Measurements from ENCODE around the gene KLF17.

KLF17 gene

GRCh38 chr1:44154049-44154448 is 35.4 kb downstream of the KLF17 start:
- DNase-seq (ENCODE audit: low read depth), result no peak

DNA sequence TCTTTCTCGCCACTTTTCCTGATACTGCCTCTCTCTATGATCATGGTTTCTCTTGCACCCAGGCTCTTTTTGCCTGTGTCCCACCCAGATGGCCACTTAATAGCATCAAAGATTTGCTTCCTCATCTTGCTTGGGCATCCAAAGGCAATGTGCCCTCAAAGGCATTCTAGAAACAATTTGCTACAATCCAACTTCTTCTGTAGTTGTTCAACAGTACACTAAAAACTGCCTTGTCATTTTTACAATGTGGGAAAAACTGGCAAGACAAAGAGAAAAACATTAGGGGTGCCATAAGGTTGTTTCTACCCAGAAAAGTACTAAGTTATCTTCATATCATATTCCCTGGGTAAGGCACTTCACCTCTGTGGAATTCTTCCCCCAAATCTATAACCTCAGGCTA is 39.3 kb downstream of the KLF17 start:
- DNase-seq (ENCODE audit: low read depth), result no peak

GRCh38 chr1:44158871-44159270 is 40.2 kb downstream of the KLF17 start:
- DNase-seq (ENCODE audit: low read depth), result no peak

DNA sequence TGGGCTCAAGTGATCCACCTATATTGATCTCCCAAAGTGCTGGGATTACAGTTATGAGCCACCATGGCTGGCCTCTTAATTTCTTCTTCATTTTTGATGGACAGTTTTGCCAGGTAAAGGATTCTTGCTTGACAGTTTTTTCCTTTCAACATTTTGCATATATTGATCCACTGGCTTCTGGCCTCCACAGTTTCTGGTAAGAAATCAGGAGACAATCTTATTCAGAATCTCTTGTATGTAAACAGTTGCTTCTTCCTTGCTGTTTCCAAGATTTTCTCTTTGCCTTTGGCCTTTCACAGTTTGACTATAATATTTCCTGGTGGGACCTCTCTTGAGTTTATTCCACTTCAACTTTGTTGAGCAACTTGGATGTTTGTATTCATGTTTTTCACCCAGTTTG is 42.9 kb downstream of the KLF17 start:
- no peak for DNase-seq (ENCODE audit: low read depth)

DNA sequence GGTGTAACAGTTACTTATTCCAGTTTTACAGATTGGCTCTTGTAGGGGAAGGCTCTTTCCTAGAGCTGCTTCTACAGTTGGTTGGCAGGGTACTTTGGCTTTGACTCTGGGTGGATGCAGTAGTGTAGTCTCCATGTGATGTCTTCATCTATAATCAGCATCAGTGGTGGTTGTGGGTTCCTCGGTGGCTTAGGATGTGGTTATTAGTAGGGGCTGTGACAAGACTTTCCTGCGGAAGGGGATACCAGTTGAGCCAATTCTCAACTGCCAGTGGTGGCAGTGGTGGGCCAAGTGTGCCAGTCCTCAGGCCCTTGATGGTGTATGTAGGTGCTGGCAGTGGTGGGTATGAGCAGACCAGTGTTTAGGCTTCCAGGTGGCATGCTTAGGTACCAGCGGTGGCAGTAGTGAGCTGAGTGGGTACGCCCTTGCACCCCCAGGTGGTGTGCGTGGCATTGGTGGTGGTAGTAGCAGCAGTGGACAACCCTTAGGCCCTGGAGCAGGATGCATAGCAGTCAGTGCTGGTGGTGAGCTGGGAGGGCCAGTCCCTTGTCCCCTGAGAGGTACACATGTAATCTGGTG is 50.0 kb downstream of the KLF17 start:
- DNase-seq (ENCODE audit: low read depth), result peak; percentile 5

- DNase-seq (ENCODE audit: low read depth), result no peak
These were observed 51.7 kb downstream of the KLF17 start for GRCh38 chr1:44170281-44170823.

- DNase-seq (ENCODE audit: low read depth), result no peak
These were observed 56.0 kb downstream of the KLF17 start for GRCh38 chr1:44174630-44175029.
